BE2C (cell line): ENCODE measurements around the gene ZSWIM1.

Experiments used
- DNase-seq: peaks from one replicate; pipeline ENCODE4 v3.0.0-alpha.2; 2020
- H3K27me3 ChIP-seq: fragments of 250-450 bp; sonication (Bioruptor Pico); 2 replicates; pipeline ENCODE4 v1.5.1; 2020; ENCODE audit warnings: mild to moderate bottlenecking
- H3K36me3 ChIP-seq: fragments of 250-450 bp; sonication (Bioruptor Pico); 2 replicates; pipeline ENCODE4 v1.5.1; 2020; ENCODE audit warnings: mild to moderate bottlenecking
- H3K4me1 ChIP-seq: fragments of 250-450 bp; sonication (Bioruptor Pico); 2 replicates; pipeline ENCODE4 v1.5.1; 2020
- H3K4me3 ChIP-seq: 2 replicates; pipeline ENCODE4 v1.5.1; 2011; ENCODE audit warnings: low read depth, low read length
- H3K9me3 ChIP-seq: fragments of 250-450 bp; sonication (Bioruptor Pico); 2 replicates; pipeline ENCODE4 v1.5.1; 2020
- CTCF ChIP-seq: IDR thresholded peaks from 2 replicates; pipeline ENCODE4 v1.5.1; 2012; ENCODE audit warnings: mild to moderate bottlenecking, low read depth, low read length

ZSWIM1 gene

GRCh38 chr20:45888681-45889080 is 7.7 kb downstream of the ZSWIM1 start:
- no peak for DNase-seq
- Histone ChIP-seq H3K36me3 (peaks cover 15% of the 10 kb centered on the region), H3K9me3 (no peaks in the 10 kb centered on the region), H3K27me3 (no peaks in the 10 kb centered on the region), H3K4me3 (no peak overlapping the region), H3K4me1 (no peaks in the 10 kb centered on the region)
- TF ChIP-seq CTCF: no peak

- peak; percentile 92 for DNase-seq
- Histone ChIP-seq H3K27me3 (no peaks in the 10 kb centered on the region), H3K4me3 (peak overlapping the region; percentile 83), H3K4me1 (no peaks in the 10 kb centered on the region), H3K36me3 (peaks cover 12% of the 10 kb centered on the region), H3K9me3 (no peaks in the 10 kb centered on the region)
- peak; percentile 85 for TF ChIP-seq CTCF
Measured at GRCh38 chr20:45890077-45890984, 9.3 kb downstream of the ZSWIM1 start.

GRCh38 chr20:45890985-45891983 is 10.3 kb downstream of the ZSWIM1 start, which contains the start of the genes CTSA and NEURL2:
Gene CTSA, plus strand, starts transcription at chr20:45891335. Its CDS starts 234 bp downstream, at chr20:45891569.
Gene NEURL2, minus strand, starts transcription at chr20:45891208. Its CDS starts 217 bp downstream, at chr20:45890991.
- no peaks in the 10 kb centered on the region for H3K27me3 ChIP-seq
- no peaks in the 10 kb centered on the region for H3K9me3 ChIP-seq
- no peak for TF ChIP-seq CTCF
- peak; percentile 94 for DNase-seq
- peaks cover 20% of the 10 kb centered on the region for H3K36me3 ChIP-seq
- no peaks in the 10 kb centered on the region for H3K4me1 ChIP-seq
- H3K4me3 ChIP-seq: peak within 1 kb of the TSS; percentile 83

- DNase-seq: no peak
- Histone ChIP-seq H3K4me1 (no peaks in the 10 kb centered on the region), H3K9me3 (no peaks in the 10 kb centered on the region), H3K4me3 (peak overlapping the region; percentile 83), H3K27me3 (no peaks in the 10 kb centered on the region), H3K36me3 (peaks cover 30% of the 10 kb centered on the region)
- TF ChIP-seq CTCF: no peak; the same call in 1 of the 2 replicates
Measured at GRCh38 chr20:45892049-45892825, 11.2 kb downstream of the ZSWIM1 start.

GRCh38 chr20:45892828-45893500 is 11.9 kb downstream of the ZSWIM1 start:
- DNase-seq: no peak
- TF ChIP-seq CTCF: no peak
- no peaks in the 10 kb centered on the region for H3K27me3 ChIP-seq
- H3K9me3 ChIP-seq: no peaks in the 10 kb centered on the region
- no peaks in the 10 kb centered on the region for H3K4me1 ChIP-seq
- H3K4me3 ChIP-seq: no peak overlapping the region
- H3K36me3 ChIP-seq: peaks cover 30% of the 10 kb centered on the region
